GM19193 (cell line): ENCODE measurements around the gene MT4.

Experiments
- POLR2A ChIP-seq: IDR thresholded peaks from 4 replicates; pipeline ENCODE4 v1.6.1; 2011; ENCODE audit not compliant: insufficient read depth, insufficient read length; ENCODE audit errors: extremely low read depth

The MT4 gene

DNA sequence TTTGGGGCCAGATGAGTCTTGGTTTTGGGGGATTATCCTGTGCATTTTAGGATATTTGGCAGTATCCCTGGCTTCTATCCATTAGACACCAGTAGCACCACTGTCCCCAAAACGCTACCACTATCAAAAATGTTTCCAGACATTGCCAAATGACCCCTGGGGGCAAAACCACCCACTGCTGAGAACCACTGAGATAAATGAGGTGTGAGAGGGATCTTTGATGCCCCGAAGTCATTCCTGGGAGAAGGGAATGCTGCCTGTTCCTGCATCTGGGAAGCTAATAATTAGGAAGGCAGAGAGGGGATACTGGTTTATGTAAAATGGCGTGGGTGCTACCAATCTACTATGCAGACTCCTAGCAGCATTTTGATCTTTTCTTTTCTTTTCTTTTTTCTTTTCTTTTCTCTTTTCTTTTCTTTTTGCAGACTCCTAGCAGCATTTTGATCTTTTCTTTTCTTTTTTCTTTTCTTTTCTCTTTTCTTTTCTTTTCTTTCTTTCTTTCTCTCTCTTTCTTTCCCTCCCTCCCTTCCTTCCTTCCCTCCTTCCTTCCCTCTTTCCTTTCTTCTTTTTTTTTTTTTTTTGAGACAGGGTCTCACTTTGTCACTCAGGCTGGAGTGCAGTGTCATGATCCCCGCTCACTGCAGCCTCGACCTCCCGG is 15.6 kb downstream of the MT4 start:
- no peak for TF ChIP-seq POLR2A

DNA sequence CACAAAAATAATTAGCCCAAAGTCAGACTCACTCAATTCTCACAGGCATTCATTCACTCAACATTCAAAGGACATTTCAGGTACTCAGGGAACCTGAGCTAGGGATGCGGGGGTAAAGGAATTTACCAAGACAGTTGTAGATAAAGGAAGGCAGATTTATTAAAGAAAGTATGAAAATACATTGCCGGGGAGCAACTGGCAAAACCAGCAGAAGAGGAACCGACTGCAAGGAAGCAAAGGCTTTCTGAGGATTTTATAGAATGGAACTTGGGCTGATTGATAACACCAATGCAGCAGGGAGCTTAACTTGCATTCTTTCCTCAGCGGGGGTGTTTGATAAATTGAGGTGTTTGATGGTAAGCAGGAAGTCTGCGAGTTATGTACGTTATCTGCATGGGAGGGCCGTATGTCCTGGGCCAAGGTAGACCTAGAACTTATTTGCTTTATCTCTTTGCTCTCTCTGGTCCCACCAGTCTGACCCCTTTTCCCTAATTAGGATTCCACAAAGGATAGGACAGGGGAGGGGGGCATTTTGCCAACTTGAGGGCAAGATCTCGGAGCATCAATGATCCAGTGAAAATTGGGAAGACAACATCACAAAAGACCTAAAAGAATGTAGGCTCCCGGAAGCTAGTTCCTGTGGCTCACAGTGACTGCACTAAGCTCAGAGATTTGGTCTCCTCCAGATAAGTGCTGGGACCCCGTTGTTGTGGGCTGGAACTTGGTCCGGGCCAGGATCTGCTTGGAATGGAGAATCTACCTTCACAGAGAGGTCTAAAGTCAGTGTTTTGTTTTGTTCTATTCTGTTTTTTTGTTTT is 18.7 kb downstream of the MT4 start:
- TF ChIP-seq POLR2A: no peak

- TF ChIP-seq POLR2A: no peak
Measured at GRCh38 chr16:56584276-56584675, 19.4 kb downstream of the MT4 start.

- TF ChIP-seq POLR2A: no peak
Measured at GRCh38 chr16:56588781-56589140, 23.9 kb downstream of the MT4 start.

DNA sequence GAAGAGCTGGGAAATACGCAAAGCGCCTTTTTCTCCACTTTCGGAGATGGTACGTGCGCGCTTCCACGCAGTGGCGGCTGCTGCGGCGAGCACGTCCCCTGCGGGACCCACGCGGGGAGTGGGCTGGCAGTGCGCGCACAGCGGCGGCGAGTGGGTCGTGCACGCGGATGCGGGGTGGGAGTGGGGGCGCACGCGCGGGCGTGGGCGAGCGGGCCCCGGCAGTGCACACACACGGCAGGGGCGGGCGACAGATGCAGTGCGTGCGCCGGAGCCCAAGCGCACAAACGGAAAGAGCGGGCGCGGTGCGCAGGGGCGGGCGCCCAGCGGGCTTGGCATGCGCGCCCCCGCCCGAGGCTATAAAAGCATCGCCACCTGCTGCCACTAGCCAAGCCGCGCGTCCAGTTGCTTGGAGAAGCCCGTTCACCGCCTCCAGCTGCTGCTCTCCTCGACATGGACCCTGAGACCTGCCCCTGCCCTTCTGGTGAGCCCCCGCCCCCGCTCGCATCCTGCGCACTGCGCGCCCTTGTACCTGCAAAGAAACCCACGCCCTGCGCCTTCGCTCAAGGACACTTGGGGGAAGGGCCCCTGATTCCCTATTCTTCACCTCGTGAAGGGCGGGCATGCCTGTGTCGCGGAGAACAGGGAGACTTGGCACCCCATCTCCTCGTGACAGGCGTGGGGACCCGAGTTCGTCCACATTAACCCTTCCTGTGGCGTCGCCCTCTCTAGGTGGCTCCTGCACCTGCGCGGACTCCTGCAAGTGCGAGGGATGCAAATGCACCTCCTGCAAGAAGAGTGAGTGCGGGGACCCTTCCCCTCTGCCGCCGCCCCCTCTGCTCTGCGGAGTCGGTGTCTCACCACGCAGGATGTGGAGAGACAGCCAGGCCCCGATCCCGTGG is 24.5 kb downstream of the MT4 start, which contains the start of gene MT3:
Gene MT3 (plus strand): TSS at position 388 of the 899 bp plus-strand sequence. CDS start 63 bp downstream, at position 451.
- no peak for TF ChIP-seq POLR2A

GRCh38 chr16:56591377-56592060 is 26.6 kb downstream of the MT4 start:
- TF ChIP-seq POLR2A: no peak

DNA sequence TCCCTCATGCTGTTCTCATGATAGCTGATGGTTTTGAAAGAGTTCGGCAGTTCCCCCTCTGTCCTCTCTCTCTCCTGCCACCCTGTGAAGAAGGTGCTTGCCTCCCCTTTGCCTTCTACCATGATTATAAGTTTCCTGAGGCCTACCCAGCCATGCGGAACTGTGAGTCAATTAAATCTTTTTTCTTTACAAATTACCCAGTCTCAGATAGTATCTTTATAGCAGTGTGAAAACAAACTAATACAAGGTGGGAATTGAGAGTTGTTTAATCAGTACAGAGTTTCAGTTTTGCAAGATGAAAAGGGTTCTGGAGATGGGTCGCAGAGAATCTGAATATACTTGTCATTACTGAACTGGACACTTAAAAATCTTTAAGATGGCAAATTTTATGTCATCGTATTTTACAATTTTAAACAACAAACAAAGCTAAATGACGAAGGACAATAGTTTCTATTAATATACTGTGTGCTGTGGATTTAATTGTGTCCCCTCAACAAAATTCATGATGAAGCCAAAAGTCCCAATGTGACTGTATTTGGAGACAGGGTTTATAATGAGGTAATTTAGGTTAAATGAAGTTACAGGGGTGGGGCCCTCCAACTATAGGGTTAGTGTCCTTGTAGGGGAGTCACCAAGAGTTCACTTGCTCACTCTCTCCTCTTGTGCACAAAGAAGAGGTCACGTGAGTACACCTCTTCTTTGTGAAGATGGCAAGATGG is 28.9 kb downstream of the MT4 start:
- no peak for TF ChIP-seq POLR2A

DNA sequence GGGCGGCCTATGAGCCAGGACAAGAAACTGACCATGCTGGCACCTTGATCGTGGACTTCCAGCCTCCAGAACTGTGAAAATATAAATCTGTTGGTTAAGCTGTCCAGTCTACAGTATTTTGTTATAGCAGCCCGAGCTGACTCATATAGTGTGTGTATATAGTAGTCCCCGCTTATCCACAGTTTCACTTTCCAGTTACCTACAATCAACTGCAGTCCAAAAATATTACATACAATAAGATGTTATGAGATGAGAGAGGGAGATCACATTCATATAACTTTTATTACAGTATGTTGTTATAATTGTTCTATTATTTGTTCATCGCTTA is 29.4 kb downstream of the MT4 start:
- no peak for TF ChIP-seq POLR2A

GRCh38 chr16:56600398-56600999 is 35.6 kb downstream of the MT4 start:
- TF ChIP-seq POLR2A: no peak

DNA sequence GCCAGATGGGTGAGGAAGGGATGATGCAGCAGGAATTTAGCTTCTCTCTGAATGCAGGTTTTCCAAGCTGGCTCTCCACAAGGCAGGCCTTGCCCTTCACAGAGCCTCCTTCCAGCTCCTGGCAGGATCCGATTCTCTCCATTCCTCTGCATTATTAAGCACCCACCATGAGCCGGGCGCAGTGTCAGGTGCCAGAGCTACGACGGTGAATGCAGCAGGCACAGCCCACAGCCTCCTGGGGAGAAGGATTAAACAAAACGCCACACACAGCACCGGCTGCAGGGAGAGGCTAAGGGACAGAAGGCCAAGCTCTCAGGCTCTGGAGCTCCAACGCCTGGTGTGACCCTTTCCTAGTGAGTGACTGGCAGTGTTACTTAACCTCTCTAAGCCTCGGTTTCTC is 36.5 kb downstream of the MT4 start:
- TF ChIP-seq POLR2A: no peak

- no peak for TF ChIP-seq POLR2A
Measured at GRCh38 chr16:56603589-56603988, 38.7 kb downstream of the MT4 start.

- TF ChIP-seq POLR2A: no peak
Measured at GRCh38 chr16:56604966-56605365, 40.1 kb downstream of the MT4 start.

DNA sequence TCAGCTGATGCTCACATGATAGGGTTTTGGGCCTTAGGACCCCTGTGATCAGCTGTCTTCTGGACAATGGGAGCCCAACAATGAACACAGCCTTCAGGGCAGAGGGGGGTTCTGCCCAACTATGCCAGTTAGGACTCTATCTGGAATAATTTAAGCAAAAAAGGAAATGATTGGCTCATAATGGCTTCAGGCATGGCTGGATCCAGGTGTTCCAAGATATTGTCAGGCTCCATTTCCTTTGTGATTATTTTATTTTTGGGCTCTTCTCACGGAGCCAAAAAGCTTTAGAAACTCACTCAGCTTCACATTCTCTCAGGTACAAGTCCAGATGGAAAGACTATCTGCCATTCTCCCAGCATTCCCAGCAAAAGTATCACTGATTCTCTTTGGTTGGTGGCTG is 40.6 kb downstream of the MT4 start:
- TF ChIP-seq POLR2A: no peak

DNA sequence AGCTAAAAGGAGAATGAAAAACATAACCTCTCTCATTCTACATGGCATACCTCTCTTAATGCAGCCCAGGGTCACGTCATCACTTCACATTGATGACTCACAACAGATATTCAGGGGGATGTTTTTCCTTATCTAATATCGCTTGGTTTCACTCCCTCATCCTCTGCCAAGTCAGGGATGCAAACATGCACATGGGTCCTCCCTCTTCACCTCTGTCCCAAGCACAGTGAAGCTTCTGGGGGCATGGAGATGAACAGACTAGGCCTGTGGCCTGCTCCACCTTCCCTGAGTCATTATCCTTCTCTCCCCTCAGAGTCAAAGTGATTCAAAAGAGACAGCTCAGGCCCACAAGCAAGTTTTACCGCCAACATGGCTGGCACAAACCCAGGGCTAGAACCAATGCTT is 41.2 kb downstream of the MT4 start:
- TF ChIP-seq POLR2A: no peak

DNA sequence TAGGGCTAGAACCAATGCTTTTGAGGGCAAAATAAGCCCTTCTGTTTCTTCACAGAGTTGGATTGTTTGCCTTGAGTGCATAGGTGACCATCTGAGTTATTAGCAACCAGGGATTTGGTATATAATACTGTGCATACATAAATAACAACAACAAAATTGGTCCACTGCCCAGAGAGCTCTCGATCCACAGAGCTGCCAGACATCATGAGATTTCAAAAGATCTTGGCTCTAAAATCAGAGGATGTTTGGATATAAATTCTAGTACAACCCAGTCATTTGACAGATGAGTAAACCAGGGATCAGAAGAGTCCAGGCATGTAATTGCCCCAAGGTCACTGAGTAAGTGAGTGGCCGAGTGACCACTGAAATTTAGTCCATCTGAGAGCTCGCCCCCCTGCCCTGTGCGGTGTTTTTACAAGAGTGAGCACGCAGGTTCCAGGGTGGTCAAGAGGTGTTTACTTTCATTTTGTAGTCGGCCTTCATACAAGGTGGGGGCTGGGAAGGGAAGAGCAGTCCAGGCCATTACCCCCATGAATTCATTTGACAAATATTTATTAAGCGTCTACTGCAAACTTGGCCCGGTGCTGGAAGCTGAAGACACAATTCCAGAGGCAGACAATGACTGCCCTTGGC is 41.7 kb downstream of the MT4 start:
- TF ChIP-seq POLR2A: no peak
